K562 (cell line): ENCODE data around the gene CTSF.

Source experiments
- EZH2 ChIP-seq: IDR thresholded peaks from 2 replicates; pipeline ENCODE4 v1.6.1; 2012; ENCODE audit warnings: low read depth, mild to moderate bottlenecking, inconsistent platforms, low read length, borderline replicate concordance
- GABPA ChIP-seq: fragments of 200-800 bp; sonication (Bioruptor generic); conservative IDR thresholded peaks from 2 replicates; pipeline ENCODE4 v1.6.1; 2016; ENCODE audit warnings: low read depth, missing genetic modification characterization, missing compliant biosample characterization
- KLF6 ChIP-seq: fragments of 250-450 bp; sonication (Bioruptor Pico); IDR thresholded peaks from 2 replicates; pipeline ENCODE4 v1.4.0; 2020; ENCODE audit warnings: mild to moderate bottlenecking, moderate library complexity, borderline replicate concordance
- MXI1 ChIP-seq: IDR thresholded peaks from 2 replicates; pipeline ENCODE4 v1.6.1; 2011; ENCODE audit warnings: low read depth, mild to moderate bottlenecking, improper control_type of control experiment, low read length
- NEUROD1 ChIP-seq: fragments of 150-350 bp; IDR thresholded peaks from 2 replicates; pipeline ENCODE4 v1.6.1; 2014; ENCODE audit warnings: borderline replicate concordance, low read length, low read depth; ENCODE audit not compliant: partially characterized antibody
- TARDBP ChIP-seq: fragments of 450-650 bp; IDR thresholded peaks from 2 replicates; pipeline ENCODE4 v1.6.1; 2016
- USF2 ChIP-seq: sonication (generic); formaldehyde crosslinking; IDR thresholded peaks from 2 replicates; pipeline ENCODE4 v1.5.0; 2020; ENCODE audit warnings: missing genetic modification reagents
- ZNF311 ChIP-seq: fragments of 250-450 bp; sonication (Bioruptor Pico); IDR thresholded peaks from 2 replicates; pipeline ENCODE4 v1.4.0; 2020; ENCODE audit warnings: mild to moderate bottlenecking, moderate library complexity
- ZNF589 ChIP-seq: fragments of 200-800 bp; sonication (Bioruptor generic); IDR thresholded peaks from 2 replicates; pipeline ENCODE4 v1.6.1; 2016; ENCODE audit warnings: low read depth, missing genetic modification characterization, missing compliant biosample characterization
- ZSCAN29 ChIP-seq: fragments of 450-650 bp; IDR thresholded peaks from 2 replicates; pipeline ENCODE4 v1.6.1; 2017
- TF ChIP-seq, protein P1 (sequence below): sonication (generic); formaldehyde crosslinking; IDR thresholded peaks from 2 replicates; pipeline ENCODE4 v1.8.0; 2022; ENCODE audit warnings: mild to moderate bottlenecking, low read depth, missing genetic modification reagents
- TF ChIP-seq, protein P2 (sequence below): fragments of 150-350 bp; IDR thresholded peaks from 2 replicates; pipeline ENCODE4 v1.6.1; 2014; ENCODE audit warnings: low read depth, mild to moderate bottlenecking, low read length, borderline replicate concordance

- TF ChIP-seq KLF6 (CRISPR knock-in tag) (no peak), ZNF311 (CRISPR knock-in tag) (no peak), NEUROD1 (no peak), EZH2 (no peak), MXI1 (no peak), ZSCAN29 (no peak), GABPA (no peak), TARDBP (no peak), ZNF589 (CRISPR knock-in tag) (no peak), USF2 (CRISPR knock-in tag) (no peak)
- TF ChIP-seq, protein P1, sequence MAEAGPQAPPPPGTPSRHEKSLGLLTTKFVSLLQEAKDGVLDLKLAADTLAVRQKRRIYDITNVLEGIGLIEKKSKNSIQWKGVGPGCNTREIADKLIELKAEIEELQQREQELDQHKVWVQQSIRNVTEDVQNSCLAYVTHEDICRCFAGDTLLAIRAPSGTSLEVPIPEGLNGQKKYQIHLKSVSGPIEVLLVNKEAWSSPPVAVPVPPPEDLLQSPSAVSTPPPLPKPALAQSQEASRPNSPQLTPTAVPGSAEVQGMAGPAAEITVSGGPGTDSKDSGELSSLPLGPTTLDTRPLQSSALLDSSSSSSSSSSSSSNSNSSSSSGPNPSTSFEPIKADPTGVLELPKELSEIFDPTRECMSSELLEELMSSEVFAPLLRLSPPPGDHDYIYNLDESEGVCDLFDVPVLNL (CRISPR knock-in tag): no peak
- TF ChIP-seq, protein P2, sequence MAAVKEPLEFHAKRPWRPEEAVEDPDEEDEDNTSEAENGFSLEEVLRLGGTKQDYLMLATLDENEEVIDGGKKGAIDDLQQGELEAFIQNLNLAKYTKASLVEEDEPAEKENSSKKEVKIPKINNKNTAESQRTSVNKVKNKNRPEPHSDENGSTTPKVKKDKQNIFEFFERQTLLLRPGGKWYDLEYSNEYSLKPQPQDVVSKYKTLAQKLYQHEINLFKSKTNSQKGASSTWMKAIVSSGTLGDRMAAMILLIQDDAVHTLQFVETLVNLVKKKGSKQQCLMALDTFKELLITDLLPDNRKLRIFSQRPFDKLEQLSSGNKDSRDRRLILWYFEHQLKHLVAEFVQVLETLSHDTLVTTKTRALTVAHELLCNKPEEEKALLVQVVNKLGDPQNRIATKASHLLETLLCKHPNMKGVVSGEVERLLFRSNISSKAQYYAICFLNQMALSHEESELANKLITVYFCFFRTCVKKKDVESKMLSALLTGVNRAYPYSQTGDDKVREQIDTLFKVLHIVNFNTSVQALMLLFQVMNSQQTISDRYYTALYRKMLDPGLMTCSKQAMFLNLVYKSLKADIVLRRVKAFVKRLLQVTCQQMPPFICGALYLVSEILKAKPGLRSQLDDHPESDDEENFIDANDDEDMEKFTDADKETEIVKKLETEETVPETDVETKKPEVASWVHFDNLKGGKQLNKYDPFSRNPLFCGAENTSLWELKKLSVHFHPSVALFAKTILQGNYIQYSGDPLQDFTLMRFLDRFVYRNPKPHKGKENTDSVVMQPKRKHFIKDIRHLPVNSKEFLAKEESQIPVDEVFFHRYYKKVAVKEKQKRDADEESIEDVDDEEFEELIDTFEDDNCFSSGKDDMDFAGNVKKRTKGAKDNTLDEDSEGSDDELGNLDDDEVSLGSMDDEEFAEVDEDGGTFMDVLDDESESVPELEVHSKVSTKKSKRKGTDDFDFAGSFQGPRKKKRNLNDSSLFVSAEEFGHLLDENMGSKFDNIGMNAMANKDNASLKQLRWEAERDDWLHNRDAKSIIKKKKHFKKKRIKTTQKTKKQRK: no peak
These were observed 32.3 kb upstream of the CTSF start for GRCh38 chr11:66600631-66601233.
